Measurements from ENCODE around the gene CRYGA.
A peak's percentile ranks its signal among the peaks of the same experiment; 100 is the strongest.
"Not testable (repeated sequence)": the region's sequence is repeated elsewhere in the genome, so short reads cannot be mapped to it uniquely, and the experiment has no call there.

The CRYGA gene

GRCh38 chr2:208117390-208117789 lies 46.0 kb downstream of the CRYGA start:
- H3K4me3 Mint-ChIP-seq, result not testable (repeated sequence)

GRCh38 chr2:208112969-208113368 lies 50.4 kb downstream of the CRYGA start:
- no peak overlapping the region for H3K4me3 Mint-ChIP-seq
- ATAC-seq (no peak), DNase-seq (ENCODE audit: low spot score in 2 of 2) (no peak)
- no peaks in the 10 kb centered on the region for H3K36me3 Mint-ChIP-seq
- no peaks in the 10 kb centered on the region for H3K4me1 Mint-ChIP-seq
- no peaks in the 10 kb centered on the region for H3K9me3 Mint-ChIP-seq
- H3K27ac Mint-ChIP-seq, result no peak overlapping the region

More at GRCh38 chr2:208117390-208117789, 46.0 kb downstream of the CRYGA start:
- not testable (repeated sequence) for H3K36me3 Mint-ChIP-seq; ATAC-seq; H3K9me3 Mint-ChIP-seq; DNase-seq (ENCODE audit: low spot score in 2 of 2); H3K27ac Mint-ChIP-seq; H3K4me1 Mint-ChIP-seq

- H3K27ac Mint-ChIP-seq; H3K4me3 Mint-ChIP-seq; DNase-seq (ENCODE audit: low spot score in 2 of 2); H3K9me3 Mint-ChIP-seq; H3K36me3 Mint-ChIP-seq; H3K4me1 Mint-ChIP-seq: not testable (repeated sequence)
- ATAC-seq, result peak; percentile 32
Observed at GRCh38 chr2:208112273-208112745, 51.1 kb downstream of the CRYGA start.
